IMR-90 (cell line): ENCODE data around the gene RYR3. TPM values are rescaled to one million over a fixed set of nuclear protein-coding genes. Genes with fewer than 3 reads are reported as not detected.

Experiments used
- ATAC-seq: fragments of 200-7000 bp; cut with Tn5 transposase; 2 replicates; pipeline ENCODE4 v1.9.1; 2020; ENCODE audit warnings: low read depth, mild to moderate bottlenecking, moderate library complexity
- BruUV-seq: library from RNA; stranded (reverse); fragments of 400-500 nt; replicated peaks from 2 replicates; lab custom pipeline; 2021; lab: Mats Ljungman, UMichigan
- CTCF ChIA-PET: fragments of 300-600 bp; formaldehyde crosslinking; extraction: SDS; loops from one replicate; lab custom pipeline; 2021; ENCODE audit warnings: antibody characterized with exemption; lab: Yijun Ruan, JAX
- POLR2A ChIA-PET: fragments of 300-600 bp; sonication (Branson Sonifier 250); formaldehyde crosslinking; loops from one replicate; lab custom pipeline; 2022; ENCODE audit warnings: antibody characterized with exemption; ENCODE audit not compliant: unreplicated experiment; lab: Charles Lee
- DNase-seq: peaks from one replicate; pipeline ENCODE4 v3.0.0; 2013
- H2AFZ ChIP-seq: replicated peaks from 2 replicates; pipeline ENCODE3; 2013; ENCODE audit warnings: low read length, mild to moderate bottlenecking; ENCODE audit not compliant: poor library complexity
- H2AK5ac ChIP-seq: 2 replicates; pipeline ENCODE4 v1.6.1; 2013; ENCODE audit warnings: low read depth, low read length, inconsistent platforms
- H2AK9ac ChIP-seq: replicated peaks from 2 replicates; pipeline ENCODE3; 2013; ENCODE audit warnings: mild to moderate bottlenecking, low read depth, low read length, moderate library complexity; ENCODE audit not compliant: poor library complexity
- H2BK120ac ChIP-seq: 2 replicates; pipeline ENCODE4 v1.6.1; 2013; ENCODE audit warnings: low read depth, low read length, inconsistent platforms
- H2BK15ac ChIP-seq: 3 replicates; pipeline ENCODE4 v1.6.1; 2013; ENCODE audit warnings: low read depth, low read length, inconsistent platforms
- H2BK20ac ChIP-seq: 2 replicates; pipeline ENCODE4 v1.6.1; 2013; ENCODE audit warnings: low read depth, mild to moderate bottlenecking, inconsistent platforms, low read length, moderate library complexity
- H2BK5ac ChIP-seq: 2 replicates; pipeline ENCODE4 v1.6.1; 2013; ENCODE audit warnings: mild to moderate bottlenecking, low read depth, low read length, inconsistent platforms; ENCODE audit not compliant: poor library complexity, severe bottlenecking
- H3K14ac ChIP-seq: replicated peaks from 2 replicates; pipeline ENCODE4 v1.6.1; 2013; ENCODE audit warnings: low read depth, low read length, inconsistent platforms
- H3K18ac ChIP-seq: 2 replicates; pipeline ENCODE4 v1.6.1; 2013; ENCODE audit warnings: low read depth, low read length, control low read depth
- H3K23ac ChIP-seq: 2 replicates; pipeline ENCODE4 v1.6.1; 2013; ENCODE audit warnings: low read depth, low read length, inconsistent platforms
- H3K27ac ChIP-seq: 2 replicates; pipeline ENCODE4 v1.5.1; 2013; ENCODE audit warnings: mild to moderate bottlenecking, control low read depth, low read length; ENCODE audit not compliant: insufficient read depth
- H3K27me3 ChIP-seq: 2 replicates; pipeline ENCODE4 v1.6.1; 2013; ENCODE audit warnings: low read length; ENCODE audit not compliant: control insufficient read depth, insufficient read depth
- H3K36me3 ChIP-seq: 2 replicates; pipeline ENCODE4 v1.6.1; 2013; ENCODE audit warnings: low read length, mixed read lengths; ENCODE audit not compliant: control insufficient read depth, insufficient read depth
- H3K4ac ChIP-seq: 2 replicates; pipeline ENCODE4 v1.6.1; 2013; ENCODE audit warnings: low read depth, low read length, inconsistent platforms
- H3K4me1 ChIP-seq: 2 replicates; pipeline ENCODE4 v1.6.1; 2013; ENCODE audit warnings: low read length, mixed read lengths; ENCODE audit not compliant: control insufficient read depth, insufficient read depth
- H3K4me2 ChIP-seq: 2 replicates; pipeline ENCODE4 v1.6.1; 2013; ENCODE audit warnings: low read depth, mild to moderate bottlenecking, control low read depth, low read length, moderate library complexity
- H3K4me3 ChIP-seq: 2 replicates; pipeline ENCODE4 v1.5.1; 2013; ENCODE audit warnings: low read depth, mild to moderate bottlenecking, control low read depth, low read length, moderate library complexity; ENCODE audit not compliant: insufficient read depth
- H3K56ac ChIP-seq: 2 replicates; pipeline ENCODE4 v1.6.1; 2013; ENCODE audit warnings: low read length, inconsistent platforms; ENCODE audit not compliant: insufficient read depth; ENCODE audit errors: extremely low read depth
- H3K79me1 ChIP-seq, 2 experiments: 2 replicates each; pipeline ENCODE4 v1.6.1; 2013; ENCODE audit warnings: low read length in 2 of 2, inconsistent platforms in 1 of 2, low read depth in 1 of 2
- H3K9ac ChIP-seq: 2 replicates; pipeline ENCODE4 v1.6.1; 2013; ENCODE audit warnings: low read depth, low read length, control low read depth
- H3K9me1 ChIP-seq: 2 replicates; pipeline ENCODE4 v1.6.1; 2013; ENCODE audit warnings: low read length, inconsistent platforms; ENCODE audit not compliant: insufficient read depth
- H3K9me3 ChIP-seq: 2 replicates; pipeline ENCODE4 v1.6.1; 2013; ENCODE audit warnings: low read length; ENCODE audit not compliant: control insufficient read depth, insufficient read depth
- H4K20me1 ChIP-seq: 2 replicates; pipeline ENCODE4 v1.6.1; 2013; ENCODE audit warnings: low read length, inconsistent platforms; ENCODE audit not compliant: insufficient read depth
- H4K5ac ChIP-seq: 2 replicates; pipeline ENCODE4 v1.6.1; 2013; ENCODE audit warnings: mild to moderate bottlenecking, low read depth, low read length, control low read depth
- H4K8ac ChIP-seq, 2 experiments: 2 replicates each; pipeline ENCODE4 v1.6.1; 2013; ENCODE audit warnings: low read depth in 2 of 2, low read length in 2 of 2, control low read depth in 1 of 2, inconsistent platforms in 1 of 2
- H4K91ac ChIP-seq: 2 replicates; pipeline ENCODE4 v1.6.1; 2013; ENCODE audit warnings: low read depth, low read length, inconsistent platforms; ENCODE audit not compliant: insufficient read depth
- BHLHE40 ChIP-seq: fragments of 150-350 bp; IDR thresholded peaks from 2 replicates; pipeline ENCODE4 v1.6.1; 2016; ENCODE audit warnings: mild to moderate bottlenecking, low read depth, low read length
- CEBPB ChIP-seq: IDR thresholded peaks from 2 replicates; pipeline ENCODE4 v1.6.1; 2012; ENCODE audit warnings: low read depth, low read length, improper control_type of control experiment
- CHD1 ChIP-seq: IDR thresholded peaks from 2 replicates; pipeline ENCODE4 v1.6.1; 2012; ENCODE audit warnings: low read depth, low read length, improper control_type of control experiment
- FOS ChIP-seq: fragments of 150-350 bp; IDR thresholded peaks from 2 replicates; pipeline ENCODE4 v1.6.1; 2016; ENCODE audit warnings: low read depth, low read length
- MAZ ChIP-seq: IDR thresholded peaks from 2 replicates; pipeline ENCODE4 v1.6.1; 2012; ENCODE audit warnings: low read depth, mild to moderate bottlenecking, low read length, improper control_type of control experiment, moderate library complexity, borderline replicate concordance
- MXI1 ChIP-seq: IDR thresholded peaks from 2 replicates; pipeline ENCODE4 v1.6.1; 2012; ENCODE audit warnings: low read depth, mild to moderate bottlenecking, low read length, moderate library complexity, borderline replicate concordance
- NFE2L2 ChIP-seq: fragments of 150-350 bp; IDR thresholded peaks from 2 replicates; pipeline ENCODE4 v1.6.1; 2016; ENCODE audit warnings: low read depth, mild to moderate bottlenecking, low read length
- POLR2A ChIP-seq: IDR thresholded peaks from 2 replicates; pipeline ENCODE4 v1.6.1; 2012; ENCODE audit warnings: mild to moderate bottlenecking, low read depth, low read length
- RAD21 ChIP-seq: IDR thresholded peaks from 2 replicates; pipeline ENCODE4 v1.6.1; 2012; ENCODE audit warnings: low read length, improper control_type of control experiment
- RCOR1 ChIP-seq: IDR thresholded peaks from 2 replicates; pipeline ENCODE4 v1.6.1; 2012; ENCODE audit warnings: mild to moderate bottlenecking, low read length, improper control_type of control experiment; ENCODE audit not compliant: insufficient replicate concordance
- RFX5 ChIP-seq: IDR thresholded peaks from 2 replicates; pipeline ENCODE4 v1.8.0; 2012; ENCODE audit warnings: low read depth, mild to moderate bottlenecking, low read length, moderate library complexity
- SMC3 ChIP-seq: fragments of 150-350 bp; IDR thresholded peaks from 2 replicates; pipeline ENCODE4 v1.6.1; 2016; ENCODE audit warnings: low read depth, mild to moderate bottlenecking, antibody characterized with exemption, low read length, moderate library complexity
- WGBS, 2 experiments: methylation state at CpG; one replicate each; pipeline versions ENCODE4 v1.1.5 to v1.1.7; 2013; ENCODE audit warnings: missing lambda C conversion rate in 2 of 2; ENCODE audit not compliant: insufficient read length in 1 of 2; ENCODE audit errors: extremely low coverage in 2 of 2; 5-methylcytosine and 5-hydroxymethylcytosine counted together
- dilution Hi-C: fragments of 300-500 bp; cut with HindIII; formaldehyde crosslinking; loops from one replicate; pipeline ENCODE4 v1.14.3; 2018; ENCODE audit warnings: low sequenced_read_pairs; ENCODE audit not compliant: unreplicated experiment
- in situ Hi-C: fragments of 300-500 bp; cut with MboI; formaldehyde crosslinking; loops from 3 replicates; pipeline ENCODE4 v1.14.3; 2019; ENCODE audit warnings: low sequenced_read_pairs, inconsistent platforms, mixed read lengths
- intact Hi-C: fragments of 100-400 bp; cut with micrococcal nuclease; formaldehyde crosslinking; loops from 2 replicates; pipeline ENCODE4 v1.10.0; 2022
- polyA plus RNA-seq, 3 experiments: library from polyadenylated mRNA; depleted of rRNA; stranded (reverse); fragments of >200 nt; gene quantifications; 2 replicates each; pipeline ENCODE4 v1.2.3, GENCODE V29; 2012; ENCODE audit warnings: low replicate concordance in 1 of 3
- total RNA-seq: library from RNA; depleted of rRNA; stranded (reverse); fragments of >200 nt; gene quantifications from 2 replicates; pipeline ENCODE4 v1.2.3, GENCODE V29; 2012
- TF ChIP-seq, protein P1 (sequence below): conservative IDR thresholded peaks from 2 replicates; pipeline ENCODE4 v1.5.1; 2012; ENCODE audit warnings: mild to moderate bottlenecking, low read depth, low read length, improper control_type of control experiment

The RYR3 gene
- total and polyA plus RNA-seq, 2 of the 4 experiments (the other 2 are of a cell fraction): 0.18 TPM; not detected in 1

DNA sequence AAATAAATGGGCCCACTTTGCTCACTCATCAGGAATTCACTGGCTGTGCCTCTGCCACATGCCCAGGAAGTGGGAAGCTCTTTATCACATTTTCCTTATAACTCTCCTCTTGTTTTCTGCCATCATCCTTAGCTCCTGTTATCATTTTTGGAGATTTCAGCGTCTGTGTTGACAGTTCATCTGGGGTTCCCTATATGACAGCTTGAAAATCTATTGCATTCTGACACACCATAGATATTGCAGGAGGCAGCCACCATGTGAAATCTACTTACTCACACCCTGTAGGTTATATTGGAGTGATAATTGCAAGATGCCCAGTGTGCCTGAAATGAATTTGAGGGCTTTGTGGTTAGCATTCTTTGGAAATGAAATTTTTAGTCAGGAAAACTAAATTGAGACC lies 132.9 kb downstream of the RYR3 start:
- H3K4me1 ChIP-seq: no peaks in the 10 kb centered on the region
- no peaks in the 10 kb centered on the region; the same call in 1 of the 2 replicates for H3K27me3 ChIP-seq
- ChIA-PET POLR2A (no interaction called here), CTCF (interaction anchor here (0.8 kb wide), 1 partner anchor 18 kb away, joined by 4 read pairs; no protein-coding TSS in a partner anchor)
- intact Hi-C loops: no loop called here
- no peak overlapping the region for H3K4me2 ChIP-seq
- no peak overlapping the region for H3K14ac ChIP-seq
- no peak overlapping the region for H2BK20ac ChIP-seq
- DNase-seq (no peak), ATAC-seq (no peak)
- H2AK5ac ChIP-seq: no peak overlapping the region
- H3K9me3 ChIP-seq: no peaks in the 10 kb centered on the region
- H2BK120ac ChIP-seq: no peak overlapping the region
- no peaks in the 10 kb centered on the region for H3K79me1 ChIP-seq
- H4K20me1 ChIP-seq: no peaks in the 10 kb centered on the region
- dilution Hi-C loops: no loop called here
- H3K27ac ChIP-seq: no peak overlapping the region
- no peak overlapping the region for H3K18ac ChIP-seq
- in situ Hi-C loops: no loop called here
- H2BK15ac ChIP-seq: no peak overlapping the region
- H3K4ac ChIP-seq: no peak overlapping the region
- no peak overlapping the region for H3K4me3 ChIP-seq
- no peak overlapping the region for H2AK9ac ChIP-seq
- no peak overlapping the region for H2BK5ac ChIP-seq
- H4K5ac ChIP-seq: no peak overlapping the region
- no peaks in the 10 kb centered on the region for H3K9me1 ChIP-seq
- H3K23ac ChIP-seq: no peak overlapping the region
- TF ChIP-seq SMC3 (no peak), CEBPB (no peak), MXI1 (no peak), CHD1 (no peak), MAZ (no peak), NFE2L2 (no peak), BHLHE40 (no peak), RCOR1 (no peak), POLR2A (no peak), RAD21 (no peak), RFX5 (no peak), FOS (no peak)
- TF ChIP-seq, protein P1, sequence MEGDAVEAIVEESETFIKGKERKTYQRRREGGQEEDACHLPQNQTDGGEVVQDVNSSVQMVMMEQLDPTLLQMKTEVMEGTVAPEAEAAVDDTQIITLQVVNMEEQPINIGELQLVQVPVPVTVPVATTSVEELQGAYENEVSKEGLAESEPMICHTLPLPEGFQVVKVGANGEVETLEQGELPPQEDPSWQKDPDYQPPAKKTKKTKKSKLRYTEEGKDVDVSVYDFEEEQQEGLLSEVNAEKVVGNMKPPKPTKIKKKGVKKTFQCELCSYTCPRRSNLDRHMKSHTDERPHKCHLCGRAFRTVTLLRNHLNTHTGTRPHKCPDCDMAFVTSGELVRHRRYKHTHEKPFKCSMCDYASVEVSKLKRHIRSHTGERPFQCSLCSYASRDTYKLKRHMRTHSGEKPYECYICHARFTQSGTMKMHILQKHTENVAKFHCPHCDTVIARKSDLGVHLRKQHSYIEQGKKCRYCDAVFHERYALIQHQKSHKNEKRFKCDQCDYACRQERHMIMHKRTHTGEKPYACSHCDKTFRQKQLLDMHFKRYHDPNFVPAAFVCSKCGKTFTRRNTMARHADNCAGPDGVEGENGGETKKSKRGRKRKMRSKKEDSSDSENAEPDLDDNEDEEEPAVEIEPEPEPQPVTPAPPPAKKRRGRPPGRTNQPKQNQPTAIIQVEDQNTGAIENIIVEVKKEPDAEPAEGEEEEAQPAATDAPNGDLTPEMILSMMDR: no peak
- H4K91ac ChIP-seq: no peak overlapping the region
- no peak overlapping the region for H2AFZ ChIP-seq
- BruUV-seq: no TSS peak
- no peak overlapping the region for H3K9ac ChIP-seq
- no peaks in the 10 kb centered on the region for H3K36me3 ChIP-seq
- H3K56ac ChIP-seq: no peak overlapping the region
- WGBS, 2 experiments: no CpG with 5 or more reads among the region's 1 CpG
- no peak overlapping the region for H4K8ac ChIP-seq
